Femur (tissue), 1 donor: ENCODE data around the gene DLK1.

ENCODE experiments used
- DNase-seq: peaks from one replicate; pipeline ENCODE4 v3.0.0-alpha.2; 2017

Gene DLK1

GRCh38 chr14:100778526-100778882 lies 51.8 kb downstream of the DLK1 start:
- DNase-seq: no peak

- DNase-seq: no peak
Measured at GRCh38 chr14:100778951-100779690, 52.4 kb downstream of the DLK1 start.

GRCh38 chr14:100779691-100780080 lies 53.0 kb downstream of the DLK1 start:
- no peak for DNase-seq

DNA sequence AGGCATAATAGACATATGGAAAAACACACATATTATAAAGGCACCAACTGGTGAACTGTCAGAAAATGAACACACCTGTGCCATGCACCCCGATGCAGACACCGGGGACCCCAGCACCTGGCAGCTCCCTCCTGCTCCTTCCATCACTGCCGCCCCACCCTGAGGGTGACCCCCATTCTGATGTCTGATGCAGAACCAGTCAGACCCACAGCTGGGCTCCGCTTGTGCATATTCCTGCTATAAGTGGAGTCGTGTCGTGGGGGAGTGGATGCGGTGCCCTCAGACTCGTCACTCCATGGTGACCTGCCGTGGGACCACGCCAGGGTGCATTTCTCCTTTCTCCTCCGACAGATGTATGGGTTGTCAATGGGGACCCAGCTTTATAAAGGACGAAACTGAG lies 53.6 kb downstream of the DLK1 start:
- no peak for DNase-seq

DNA sequence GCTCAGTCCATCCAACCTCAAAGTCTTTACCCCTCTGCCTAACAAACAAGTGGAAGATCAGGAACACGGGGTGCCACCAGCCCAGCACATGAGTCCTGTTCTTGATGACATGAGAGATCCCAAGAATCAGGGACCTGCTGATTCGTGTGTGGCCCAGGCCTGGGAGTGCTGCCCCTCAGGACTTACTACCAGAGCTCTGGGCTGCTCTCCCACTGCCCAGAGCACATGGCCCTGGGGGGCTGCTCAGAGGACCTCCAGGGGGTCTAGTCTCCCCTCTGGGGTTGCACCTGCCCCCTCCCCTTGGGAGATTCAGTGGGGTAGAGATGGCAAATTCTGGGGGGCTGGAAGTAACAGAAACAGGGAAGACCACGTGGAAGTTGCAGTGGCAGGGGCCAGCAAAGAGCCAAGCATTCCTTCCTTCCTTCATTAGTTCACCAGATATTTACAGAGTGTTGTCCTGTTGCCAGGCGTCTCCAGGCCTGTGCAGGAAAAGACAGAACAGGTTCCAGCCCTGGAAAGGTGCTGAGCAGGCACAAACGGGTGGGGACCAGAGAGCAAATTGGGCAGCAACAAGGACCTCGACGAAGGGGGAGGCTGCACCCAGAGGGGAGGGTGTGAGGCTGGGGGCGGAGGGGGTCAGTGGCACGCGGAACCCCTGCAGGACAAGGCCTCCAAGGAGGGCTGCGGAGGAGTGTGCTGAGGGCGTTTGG lies 54.1 kb downstream of the DLK1 start:
- DNase-seq: no peak

- DNase-seq: no peak
Measured at GRCh38 chr14:100781952-100782351, 55.3 kb downstream of the DLK1 start.

DNA sequence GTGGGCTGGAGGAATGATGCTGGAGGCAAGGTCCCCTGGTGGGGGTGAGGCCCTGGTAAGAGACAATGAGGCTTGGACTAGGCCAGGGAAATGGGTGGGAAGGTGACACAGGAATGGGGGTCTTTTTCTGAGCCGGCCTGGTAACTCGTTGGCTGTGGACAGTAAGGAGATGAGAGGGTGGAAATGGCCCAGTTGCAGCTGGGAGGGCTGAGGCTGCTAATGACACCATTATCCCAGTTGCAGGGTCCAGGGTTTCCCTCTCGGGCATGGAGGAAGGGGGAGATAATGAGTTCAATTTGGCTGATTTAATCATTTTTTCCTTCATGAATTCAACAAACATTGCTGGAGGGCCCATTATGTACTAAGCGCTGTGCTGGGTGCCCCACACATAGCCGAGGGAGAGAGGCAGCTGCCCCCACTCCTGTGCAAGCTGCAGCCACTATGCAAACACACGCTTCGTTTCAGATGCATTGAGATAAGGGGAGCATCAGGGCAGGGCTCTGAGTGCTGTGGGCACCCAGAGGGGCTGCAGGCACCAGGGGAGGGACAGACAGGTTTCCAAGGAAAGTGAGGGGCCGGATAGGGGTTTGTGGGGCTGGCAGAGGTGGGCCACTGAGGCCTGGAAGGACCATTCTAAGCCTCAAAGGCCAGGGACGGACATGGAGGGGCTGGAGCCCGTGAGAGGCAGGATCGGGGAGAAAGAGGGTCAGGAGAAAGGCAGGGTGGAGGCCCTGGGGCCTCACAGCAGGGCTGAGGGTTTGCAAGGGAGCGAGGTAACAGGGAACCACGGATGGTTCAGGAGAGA lies 56.0 kb downstream of the DLK1 start:
- DNase-seq: no peak

- no peak for DNase-seq
Measured at GRCh38 chr14:100783630-100784370, 57.1 kb downstream of the DLK1 start.

GRCh38 chr14:100784523-100785337 lies 58.0 kb downstream of the DLK1 start:
- no peak for DNase-seq

DNA sequence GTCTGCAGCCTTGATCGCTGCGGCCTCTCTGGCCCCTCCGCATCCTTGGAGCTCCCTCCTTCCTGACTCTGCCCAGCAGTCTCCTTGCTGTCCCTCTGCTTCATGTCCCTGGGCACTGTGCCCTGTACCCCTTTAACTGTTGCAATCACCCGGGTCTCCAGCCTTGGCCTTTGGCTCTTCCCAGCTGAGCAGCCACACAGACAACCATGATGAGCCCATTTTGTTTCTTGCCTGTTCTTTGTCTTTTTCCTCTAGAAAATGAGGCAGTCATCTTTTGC lies 58.6 kb downstream of the DLK1 start:
- DNase-seq: no peak

GRCh38 chr14:100785626-100786025 lies 58.9 kb downstream of the DLK1 start:
- no peak for DNase-seq

- DNase-seq: no peak
Measured at GRCh38 chr14:100786131-100786530, 59.4 kb downstream of the DLK1 start.

DNA sequence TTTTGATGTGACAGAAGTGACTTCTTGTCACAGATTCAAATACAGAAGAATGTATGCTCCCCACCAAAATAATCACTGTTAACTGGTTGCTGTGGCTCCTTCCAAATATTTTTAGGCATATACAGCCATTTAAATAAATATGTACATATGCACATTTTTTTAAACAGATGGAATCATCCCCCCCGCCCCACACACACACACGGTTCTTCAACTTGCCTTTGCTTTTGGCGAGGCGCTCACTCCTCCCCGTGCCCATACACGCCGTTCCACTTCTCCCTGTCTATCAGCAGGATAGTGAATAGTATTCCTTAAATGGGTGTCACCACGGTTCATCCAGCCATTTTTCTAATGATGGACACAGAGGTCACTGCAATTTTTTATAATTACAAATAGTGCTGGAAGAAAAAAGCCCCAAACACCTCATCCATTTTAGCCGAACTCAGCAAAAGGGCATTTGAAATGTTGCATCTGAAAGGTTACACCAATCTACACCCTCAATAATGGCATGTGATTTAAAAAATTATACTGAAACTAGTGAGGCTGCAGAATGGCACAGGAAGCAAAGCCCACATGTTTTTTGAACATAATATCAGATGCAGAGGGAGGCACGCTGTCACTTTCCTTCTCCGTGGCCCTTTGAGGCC lies 60.0 kb downstream of the DLK1 start:
- DNase-seq: no peak

DNA sequence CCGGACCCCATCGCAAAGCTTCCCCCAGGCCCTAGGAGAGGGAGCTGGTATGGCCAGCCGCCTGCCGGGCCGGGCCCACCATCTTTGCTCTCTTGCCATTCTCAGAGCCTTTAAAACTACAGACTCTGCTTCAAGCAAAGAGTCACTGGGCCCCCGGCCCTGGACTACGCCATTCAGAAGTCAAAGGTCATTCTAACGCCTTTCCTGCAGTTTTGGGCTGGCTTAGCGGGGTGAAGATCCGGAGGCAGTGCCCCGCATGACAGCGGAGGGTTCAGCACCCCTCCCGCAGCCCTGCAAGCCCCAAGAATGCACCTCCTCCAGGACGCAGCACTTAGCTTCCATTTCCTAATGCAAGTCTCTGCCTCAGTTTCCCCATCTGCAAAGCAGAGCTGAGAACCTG lies 61.0 kb downstream of the DLK1 start:
- DNase-seq: no peak
